Calu3 (cell line): ENCODE results near the gene ECPAS. TPM values are rescaled to one million over a fixed set of nuclear protein-coding genes. Genes with fewer than 3 reads are reported as not detected.

Experiments
- BruUV-seq: library from RNA; stranded (reverse); fragments of 400-500 nt; replicated peaks from 2 replicates; lab custom pipeline; 2021; lab: Mats Ljungman, UMichigan
- CTCF ChIA-PET: fragments of 300-600 bp; sonication (Branson Sonifier 250); formaldehyde crosslinking; loops from one replicate; lab custom pipeline; 2022; ENCODE audit warnings: antibody characterized with exemption; lab: Charles Lee
- DNase-seq: peaks from one replicate; pipeline ENCODE4 v3.0.0; 2022
- H3K27ac Mint-ChIP-seq: one replicate; pipeline ENCODE4 v1.8.0; 2022; ENCODE audit warnings: mixed read lengths; ENCODE audit not compliant: unreplicated experiment
- H3K27me3 Mint-ChIP-seq: one replicate; pipeline ENCODE4 v1.8.0; 2022; ENCODE audit warnings: mixed read lengths; ENCODE audit not compliant: unreplicated experiment
- H3K36me3 Mint-ChIP-seq: one replicate; pipeline ENCODE4 v1.8.0; 2022; ENCODE audit warnings: mild to moderate bottlenecking, moderate library complexity, mixed read lengths; ENCODE audit not compliant: insufficient read depth, unreplicated experiment
- H3K4me1 Mint-ChIP-seq: one replicate; pipeline ENCODE4 v1.8.0; 2022; ENCODE audit warnings: mild to moderate bottlenecking, low read depth, mixed read lengths; ENCODE audit not compliant: unreplicated experiment
- H3K4me3 Mint-ChIP-seq: one replicate; pipeline ENCODE4 v1.8.0; 2022; ENCODE audit warnings: mild to moderate bottlenecking, low read depth, moderate library complexity, mixed read lengths; ENCODE audit not compliant: unreplicated experiment
- H3K9me3 Mint-ChIP-seq: one replicate; pipeline ENCODE4 v1.8.0; 2022; ENCODE audit warnings: low read depth, mixed read lengths; ENCODE audit not compliant: unreplicated experiment
- intact Hi-C: fragments of 100-400 bp; cut with micrococcal nuclease; formaldehyde crosslinking; loops from one replicate; pipeline ENCODE4 v1.10.0; 2022; ENCODE audit not compliant: unreplicated experiment
- total RNA-seq: library from RNA; stranded (reverse); gene quantifications from 2 replicates; pipeline ENCODE4 v1.2.3, GENCODE V29; 2022
- TF ChIP-seq, protein P1 (sequence below): fragments of 200-600 bp; IDR thresholded peaks from one replicate; pipeline ENCODE4 v1.8.0; 2022; ENCODE audit warnings: antibody characterized with exemption; ENCODE audit not compliant: unreplicated experiment

Gene ECPAS
- total RNA-seq, 1 experiment from 2014 or later, result 57.8 TPM

DNA sequence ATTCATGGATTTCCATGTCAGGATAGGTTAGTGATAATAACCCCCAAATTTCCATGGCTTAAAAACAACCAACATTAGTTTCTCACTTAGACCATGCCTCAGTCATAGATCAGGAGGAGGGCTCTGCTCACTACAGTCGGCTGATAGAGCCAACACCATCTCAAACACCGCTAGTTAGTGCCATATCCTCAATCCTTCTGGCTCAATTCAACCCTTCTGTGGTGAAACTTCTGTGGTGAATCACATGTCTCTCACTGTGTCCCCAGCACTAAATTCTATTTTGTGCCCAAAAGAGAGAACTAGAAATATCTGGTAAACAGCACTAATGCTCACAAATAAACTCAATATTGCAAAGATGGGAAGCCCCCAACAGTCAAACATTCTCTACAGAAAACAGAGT is 21.1 kb downstream of the ECPAS start:
- CTCF ChIA-PET, result no interaction called here
- no TSS peak for BruUV-seq
- Mint-ChIP-seq H3K9me3 (no peaks in the 10 kb centered on the region), H3K36me3 (no peaks in the 10 kb centered on the region), H3K27me3 (no peaks in the 10 kb centered on the region), H3K27ac (no peak overlapping the region), H3K4me3 (no peak overlapping the region), H3K4me1 (peaks cover 8% of the 10 kb centered on the region)
- intact Hi-C loops, result no loop called here
- DNase-seq, result no peak
- TF ChIP-seq, protein P1, sequence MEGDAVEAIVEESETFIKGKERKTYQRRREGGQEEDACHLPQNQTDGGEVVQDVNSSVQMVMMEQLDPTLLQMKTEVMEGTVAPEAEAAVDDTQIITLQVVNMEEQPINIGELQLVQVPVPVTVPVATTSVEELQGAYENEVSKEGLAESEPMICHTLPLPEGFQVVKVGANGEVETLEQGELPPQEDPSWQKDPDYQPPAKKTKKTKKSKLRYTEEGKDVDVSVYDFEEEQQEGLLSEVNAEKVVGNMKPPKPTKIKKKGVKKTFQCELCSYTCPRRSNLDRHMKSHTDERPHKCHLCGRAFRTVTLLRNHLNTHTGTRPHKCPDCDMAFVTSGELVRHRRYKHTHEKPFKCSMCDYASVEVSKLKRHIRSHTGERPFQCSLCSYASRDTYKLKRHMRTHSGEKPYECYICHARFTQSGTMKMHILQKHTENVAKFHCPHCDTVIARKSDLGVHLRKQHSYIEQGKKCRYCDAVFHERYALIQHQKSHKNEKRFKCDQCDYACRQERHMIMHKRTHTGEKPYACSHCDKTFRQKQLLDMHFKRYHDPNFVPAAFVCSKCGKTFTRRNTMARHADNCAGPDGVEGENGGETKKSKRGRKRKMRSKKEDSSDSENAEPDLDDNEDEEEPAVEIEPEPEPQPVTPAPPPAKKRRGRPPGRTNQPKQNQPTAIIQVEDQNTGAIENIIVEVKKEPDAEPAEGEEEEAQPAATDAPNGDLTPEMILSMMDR, result no peak

DNA sequence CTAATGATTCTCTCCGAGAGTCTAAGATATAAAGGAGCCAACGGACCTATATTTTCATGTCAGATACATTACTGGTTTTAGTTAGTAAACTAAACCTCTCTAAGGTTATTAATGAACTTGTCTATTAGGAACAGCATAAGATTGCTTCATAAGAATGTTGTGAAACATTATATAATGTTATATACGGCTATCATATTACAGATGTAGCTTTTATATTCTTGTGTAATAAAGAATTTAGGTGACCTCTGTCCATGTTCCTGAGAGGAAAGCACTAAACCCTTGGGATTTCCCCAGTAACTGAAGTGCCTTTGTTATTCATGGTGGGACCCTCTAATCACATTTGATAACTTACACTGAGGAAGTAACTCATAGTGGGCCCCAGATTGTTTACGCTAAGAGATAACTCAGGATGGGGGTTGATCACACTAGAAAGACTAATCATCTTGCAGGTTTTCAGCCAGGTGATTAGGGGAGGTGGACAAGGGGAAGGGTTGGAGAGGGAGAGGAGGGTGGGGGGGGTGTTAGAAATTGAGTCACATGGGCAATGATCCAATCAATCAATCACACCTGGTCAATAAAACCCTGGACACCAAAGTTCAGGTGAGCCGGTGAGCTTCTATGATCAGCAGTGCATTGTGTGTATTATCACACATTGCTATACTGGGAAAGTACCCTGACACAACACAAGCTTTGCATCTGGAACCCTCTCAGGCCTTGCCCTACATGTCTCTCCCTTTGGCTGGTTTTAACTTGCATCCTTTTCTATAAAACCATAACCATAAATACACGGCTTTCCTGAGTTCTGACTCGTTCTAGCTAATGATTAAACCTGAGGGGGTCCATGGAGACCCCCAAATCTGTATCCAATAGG is 25.8 kb downstream of the ECPAS start:
- intact Hi-C loops, result no loop called here
- BruUV-seq, result no TSS peak
- Mint-ChIP-seq H3K27ac (no peak overlapping the region), H3K4me3 (no peak overlapping the region), H3K4me1 (peaks cover 18% of the 10 kb centered on the region), H3K36me3 (no peaks in the 10 kb centered on the region), H3K27me3 (no peaks in the 10 kb centered on the region), H3K9me3 (no peaks in the 10 kb centered on the region)
- CTCF ChIA-PET, result interaction anchor here (0.6 kb wide), 1 partner anchor 141 kb away, joined by 5 read pairs; the partner anchor contains the start of gene PTGR1
- no peak for DNase-seq
- TF ChIP-seq, protein P1, result no peak

DNA sequence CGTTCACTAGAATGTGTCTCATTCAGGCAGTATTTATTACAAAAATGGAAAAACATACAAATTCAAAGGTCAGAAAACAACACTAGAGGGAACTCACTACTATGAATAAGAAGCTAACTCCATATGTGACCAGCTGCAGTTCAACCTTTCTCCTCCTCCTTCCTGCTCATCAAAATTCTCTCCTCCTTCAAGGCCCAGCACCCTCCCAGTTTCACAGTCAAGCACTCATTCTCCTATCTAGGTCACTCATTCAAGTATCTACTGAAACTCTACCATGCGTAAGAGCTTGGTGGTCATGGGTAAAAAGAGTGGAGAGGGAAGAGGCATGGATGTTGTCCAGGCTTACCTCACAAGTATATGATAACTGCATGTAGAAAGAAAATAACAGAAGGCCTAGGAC is 27.7 kb downstream of the ECPAS start:
- intact Hi-C loops, result no loop called here
- H3K9me3 Mint-ChIP-seq, result no peaks in the 10 kb centered on the region
- BruUV-seq, result no TSS peak
- CTCF ChIA-PET, result no interaction called here
- no peaks in the 10 kb centered on the region for H3K27me3 Mint-ChIP-seq
- H3K27ac Mint-ChIP-seq, result no peak overlapping the region
- H3K4me3 Mint-ChIP-seq, result no peak overlapping the region
- H3K4me1 Mint-ChIP-seq, result peaks cover 18% of the 10 kb centered on the region
- no peaks in the 10 kb centered on the region for H3K36me3 Mint-ChIP-seq
- TF ChIP-seq, protein P1, result no peak
- DNase-seq, result no peak

DNA sequence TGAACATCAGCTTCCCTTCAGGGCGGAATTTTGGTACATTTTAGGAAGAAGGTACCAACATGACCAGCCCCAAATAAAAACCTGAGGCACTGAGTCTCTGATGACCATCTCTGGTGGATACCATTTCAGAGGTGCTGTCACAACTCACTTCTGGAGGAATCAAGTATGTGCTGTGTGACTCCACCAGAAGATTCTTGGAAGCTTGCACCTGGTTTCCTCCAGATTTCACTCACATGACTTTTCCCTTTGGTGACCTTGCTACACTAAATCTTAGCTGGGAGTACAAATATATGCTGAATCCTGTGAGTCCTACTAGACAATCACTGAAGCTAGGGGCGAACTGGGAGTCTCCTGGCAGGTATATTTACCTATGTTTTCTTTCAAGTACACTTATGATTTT is 28.5 kb downstream of the ECPAS start:
- TF ChIP-seq, protein P1, result no peak
- DNase-seq, result no peak
- Mint-ChIP-seq H3K36me3 (no peaks in the 10 kb centered on the region), H3K27ac (no peak overlapping the region), H3K4me1 (peaks cover 18% of the 10 kb centered on the region), H3K27me3 (no peaks in the 10 kb centered on the region), H3K4me3 (no peak overlapping the region), H3K9me3 (no peaks in the 10 kb centered on the region)
- CTCF ChIA-PET, result no interaction called here
- intact Hi-C loops, result no loop called here
- no TSS peak for BruUV-seq
